WTC11 (cell line): Measurements from ENCODE around the gene STAC2. TPM values are rescaled to one million over a fixed set of nuclear protein-coding genes. Genes with fewer than 3 reads are reported as not detected.

Experiments
- ATAC-seq: fragments of 200-7000 bp; cut with Tn5 transposase; 2 replicates; pipeline ENCODE4 v1.10.0; 2021; ENCODE audit warnings: mild to moderate bottlenecking, moderate library complexity
- CTCF ChIA-PET: fragments of 300-600 bp; sonication (Branson Sonifier 250); formaldehyde crosslinking; loops from one replicate; lab custom pipeline; 2021; ENCODE audit warnings: antibody characterized with exemption; lab: Charles Lee
- POLR2A ChIA-PET: fragments of 350-600 bp; sonication (Branson Sonifier 250); formaldehyde crosslinking; loops from one replicate; lab custom pipeline; 2021; ENCODE audit warnings: antibody characterized with exemption; lab: Charles Lee
- DNase-seq: peaks from one replicate; pipeline ENCODE4 v3.0.0; 2021; ENCODE audit warnings: low spot score
- H3K27ac Mint-ChIP-seq: 2 replicates; pipeline ENCODE4 v1.8.0; 2021; ENCODE audit warnings: mixed read lengths
- H3K27me3 Mint-ChIP-seq: 2 replicates; pipeline ENCODE4 v1.8.0; 2021; ENCODE audit warnings: low read depth, mild to moderate bottlenecking, moderate library complexity, mixed read lengths
- H3K36me3 Mint-ChIP-seq: 2 replicates; pipeline ENCODE4 v1.8.0; 2021; ENCODE audit warnings: mixed read lengths
- H3K4me1 Mint-ChIP-seq: 2 replicates; pipeline ENCODE4 v1.8.0; 2022; ENCODE audit warnings: mixed read lengths
- H3K4me3 Mint-ChIP-seq: 2 replicates; pipeline ENCODE4 v1.8.0; 2021; ENCODE audit warnings: mild to moderate bottlenecking, moderate library complexity, mixed read lengths
- H3K9me3 Mint-ChIP-seq: 2 replicates; pipeline ENCODE4 v1.8.0; 2021; ENCODE audit warnings: mixed read lengths
- AFF4 ChIP-seq: sonication (generic); formaldehyde crosslinking; IDR thresholded peaks from 2 replicates; pipeline ENCODE4 v1.8.1; 2023; ENCODE audit warnings: mild to moderate bottlenecking, missing genetic modification reagents, borderline replicate concordance
- AR ChIP-seq: fragments of 250-450 bp; sonication (Bioruptor Pico); IDR thresholded peaks from 2 replicates; pipeline ENCODE4 v1.9.0; 2021; ENCODE audit warnings: mild to moderate bottlenecking
- CDX4 ChIP-seq: fragments of 250-450 bp; sonication (Bioruptor Pico); IDR thresholded peaks from 2 replicates; pipeline ENCODE4 v1.9.0; 2021; ENCODE audit warnings: moderate library complexity, mild to moderate bottlenecking, inconsistent platforms, borderline replicate concordance
- IRF1 ChIP-seq: sonication (generic); formaldehyde crosslinking; IDR thresholded peaks from 2 replicates; pipeline ENCODE4 v1.8.0; 2023; ENCODE audit warnings: missing genetic modification reagents
- MLX ChIP-seq: sonication (generic); formaldehyde crosslinking; IDR thresholded peaks from 2 replicates; pipeline ENCODE4 v1.8.1; 2023; ENCODE audit warnings: mild to moderate bottlenecking, missing genetic modification reagents, moderate library complexity
- NFATC4 ChIP-seq: fragments of 250-450 bp; sonication (Bioruptor Pico); IDR thresholded peaks from 2 replicates; pipeline ENCODE4 v1.9.0; 2021; ENCODE audit warnings: mild to moderate bottlenecking
- NR1H2 ChIP-seq: sonication (generic); formaldehyde crosslinking; IDR thresholded peaks from 2 replicates; pipeline ENCODE4 v1.9.0; 2021; ENCODE audit warnings: mild to moderate bottlenecking, moderate library complexity, missing genetic modification reagents
- TEAD4 ChIP-seq: sonication (generic); formaldehyde crosslinking; IDR thresholded peaks from 2 replicates; pipeline ENCODE4 v1.8.0; 2022; ENCODE audit warnings: mild to moderate bottlenecking, missing genetic modification reagents
- ZNF281 ChIP-seq: sonication (generic); formaldehyde crosslinking; IDR thresholded peaks from 2 replicates; pipeline ENCODE4 v1.8.0; 2023; ENCODE audit warnings: mild to moderate bottlenecking, missing genetic modification reagents
- ZNF416 ChIP-seq: fragments of 250-450 bp; sonication (Bioruptor Pico); IDR thresholded peaks from 2 replicates; pipeline ENCODE4 v1.9.0; 2021; ENCODE audit warnings: mild to moderate bottlenecking, inconsistent platforms
- ZSCAN18 ChIP-seq: fragments of 250-450 bp; sonication (Bioruptor Pico); IDR thresholded peaks from 2 replicates; pipeline ENCODE4 v2.1.2; 2022; ENCODE audit warnings: mild to moderate bottlenecking, moderate library complexity
- total RNA-seq: library from RNA; stranded (reverse); gene quantifications from 3 replicates; pipeline ENCODE4 v1.2.3, GENCODE V29; 2021

The STAC2 gene
- total RNA-seq, 1 experiment from 2014 or later = 4.2 TPM

- TF ChIP-seq AFF4 (CRISPR knock-in tag) = no peak
Measured at GRCh38 chr17:39197380-39198185, 28.2 kb downstream of the STAC2 start, which contains the start of gene CACNB1 (continued).

GRCh38 chr17:39196808-39197291, 28.9 kb downstream of the STAC2 start:
- Mint-ChIP-seq H3K27ac (no peak overlapping the region), H3K4me1 (peaks cover 50% of the 10 kb centered on the region), H3K9me3 (no peaks in the 10 kb centered on the region), H3K36me3 (peaks cover 35% of the 10 kb centered on the region), H3K27me3 (no peaks in the 10 kb centered on the region; the same call in 1 of the 2 replicates), H3K4me3 (peak overlapping the region; percentile 98)
- peak; percentile 32 for DNase-seq
- CTCF ChIA-PET = interaction anchor here (0.6 to 5.3 kb wide), 9 partner anchors 10 to 48 kb away, joined by 3 to 62 read pairs (median 7); partner anchors contain the start of gene ARL5C
- POLR2A ChIA-PET = interaction anchor here (2.4 kb wide), 1 partner anchor 32 kb away, joined by 6 read pairs; no protein-coding TSS in a partner anchor
- no peak for ATAC-seq
- TF ChIP-seq IRF1 (CRISPR knock-in tag) (no peak), AFF4 (CRISPR knock-in tag) (no peak), NR1H2 (no peak), NFATC4 (CRISPR knock-in tag) (no peak), CDX4 (no peak), ZNF281 (CRISPR knock-in tag) (no peak), MLX (CRISPR knock-in tag) (no peak), AR (no peak), ZSCAN18 (CRISPR knock-in tag) (no peak), TEAD4 (no peak), ZNF416 (no peak)
